Renal cortex interstitium (tissue), 11 donors: ENCODE results near the gene MAGIX. TPM values are rescaled to one million over a fixed set of nuclear protein-coding genes. Genes with fewer than 3 reads are reported as not detected.
A peak's percentile ranks its signal among the peaks of the same experiment; 100 is the strongest.

Experiments used
- DNase-seq, 11 donors: peaks; one replicate each; pipeline ENCODE4 v3.0.0-alpha.2; 2013; ENCODE audit warnings: low read depth in 9 of 11, low spot score in 4 of 11; ENCODE audit errors: extremely low read depth in 1 of 11
- polyA plus RNA-seq, 3 donors: library from polyadenylated mRNA; unstranded; fragments of 120-200 nt; gene quantifications; one replicate each; pipeline ENCODE4 v1.2.1, GENCODE V29; 2013; ENCODE audit not compliant: insufficient read length in 3 of 3

The MAGIX gene
- polyA plus RNA-seq, 3 donors: 2.7 to 6.9 (median 5.5) TPM

- DNase-seq: no peak
These were observed 35.1 kb downstream of the MAGIX start for GRCh38 chrX:49197543-49198087.

DNA sequence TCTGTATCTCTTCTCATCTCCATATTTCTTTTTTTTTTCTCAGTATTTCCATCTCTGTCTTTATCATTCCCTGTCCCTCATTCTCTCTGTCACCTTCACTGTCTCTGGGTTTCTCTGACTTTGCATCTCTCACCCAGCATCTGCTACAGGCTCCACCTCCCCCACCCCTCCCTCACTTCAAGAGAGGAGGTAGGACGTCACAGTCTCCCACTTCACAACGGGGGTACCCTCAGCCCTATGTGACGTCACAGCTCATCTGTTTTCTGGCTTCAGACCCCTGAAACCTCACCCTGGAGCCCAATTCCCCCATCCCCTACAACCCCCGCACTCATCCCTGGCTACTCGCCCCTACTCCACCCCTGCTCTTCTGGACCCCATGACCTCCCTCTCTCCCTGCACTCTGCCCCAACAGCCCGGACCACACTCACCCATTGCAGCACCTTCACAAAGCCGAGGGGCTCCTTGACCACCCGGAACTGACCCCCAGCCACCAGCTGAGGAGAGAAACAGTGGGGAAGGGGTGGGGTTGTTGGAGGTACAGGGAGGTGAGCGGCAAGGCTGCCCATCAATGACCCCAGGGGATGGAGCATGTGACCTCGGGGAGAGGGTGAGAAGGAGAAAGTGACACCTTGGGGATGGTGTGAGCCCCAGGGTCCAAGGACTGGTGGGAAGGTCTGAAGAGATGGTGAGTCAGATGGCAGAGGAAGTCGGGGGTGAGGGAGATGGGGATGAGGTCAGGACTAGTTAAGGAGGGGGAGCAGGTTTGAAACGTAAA, 36.2 kb downstream of the MAGIX start:
- DNase-seq: no peak

- no peak for DNase-seq
These were observed 36.7 kb downstream of the MAGIX start for GRCh38 chrX:49199315-49199595.

- peak in 9 of 11 donors; percentile 55 to 77 (median 71) for DNase-seq
These were observed 37.6 kb downstream of the MAGIX start, which contains the start of gene SYP for GRCh38 chrX:49199906-49200771. Gene SYP, minus strand, starts transcription at chrX:49200193. Its CDS starts 7 bp downstream, at chrX:49200186.

DNA sequence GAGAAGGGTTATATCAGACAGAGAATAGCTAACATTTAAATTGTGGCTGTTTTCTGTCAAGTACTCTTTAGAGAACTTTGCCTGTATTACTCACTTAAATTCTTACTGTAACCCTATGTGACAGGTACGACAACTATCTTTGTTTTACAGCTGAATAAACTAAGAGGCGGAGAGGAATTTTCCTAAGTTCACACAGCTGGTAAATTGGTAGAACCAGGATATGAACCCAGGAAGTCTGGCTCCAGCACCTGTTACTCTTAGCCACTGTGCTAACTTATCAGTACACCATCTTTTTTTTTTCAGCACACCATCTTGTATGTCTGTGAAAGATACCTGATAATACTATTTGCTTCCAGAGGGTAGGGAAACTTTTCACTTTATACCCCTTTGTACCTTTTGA, 39.5 kb downstream of the MAGIX start:
- DNase-seq: no peak

GRCh38 chrX:49203536-49203935, 41.0 kb downstream of the MAGIX start:
- DNase-seq: no peak

GRCh38 chrX:49204017-49204416, 41.5 kb downstream of the MAGIX start:
- DNase-seq: no peak

- no peak for DNase-seq
These were observed 42.2 kb downstream of the MAGIX start for GRCh38 chrX:49204709-49205108.

- DNase-seq: no peak
These were observed 42.9 kb downstream of the MAGIX start for GRCh38 chrX:49205443-49205842.

GRCh38 chrX:49206543-49206942, 44.0 kb downstream of the MAGIX start:
- no peak for DNase-seq

- no peak for DNase-seq
These were observed 45.8 kb downstream of the MAGIX start for GRCh38 chrX:49208399-49208798.

- no peak for DNase-seq
These were observed 47.1 kb downstream of the MAGIX start for GRCh38 chrX:49209434-49210251.

DNA sequence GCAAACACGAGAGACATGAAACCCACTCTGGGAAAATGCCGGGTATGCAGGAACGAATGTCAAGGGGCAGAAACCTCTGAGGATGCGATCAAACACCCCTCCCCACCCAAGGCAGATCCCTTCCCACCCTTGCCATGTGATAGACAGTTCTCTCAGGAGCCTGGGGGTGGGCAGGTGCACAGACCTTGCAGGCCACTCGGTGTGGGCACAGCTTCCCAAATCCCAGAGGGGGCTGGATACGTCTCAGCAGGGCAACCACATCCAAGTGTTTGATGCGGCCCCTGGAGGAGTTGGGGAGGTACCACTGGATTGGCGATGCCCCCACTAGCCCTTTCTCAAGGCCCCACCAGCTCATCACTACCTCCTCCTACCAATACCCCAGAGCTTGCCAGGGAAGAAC, 47.8 kb downstream of the MAGIX start:
- no peak for DNase-seq

- DNase-seq: no peak
These were observed 48.5 kb downstream of the MAGIX start for GRCh38 chrX:49211074-49211473.

DNA sequence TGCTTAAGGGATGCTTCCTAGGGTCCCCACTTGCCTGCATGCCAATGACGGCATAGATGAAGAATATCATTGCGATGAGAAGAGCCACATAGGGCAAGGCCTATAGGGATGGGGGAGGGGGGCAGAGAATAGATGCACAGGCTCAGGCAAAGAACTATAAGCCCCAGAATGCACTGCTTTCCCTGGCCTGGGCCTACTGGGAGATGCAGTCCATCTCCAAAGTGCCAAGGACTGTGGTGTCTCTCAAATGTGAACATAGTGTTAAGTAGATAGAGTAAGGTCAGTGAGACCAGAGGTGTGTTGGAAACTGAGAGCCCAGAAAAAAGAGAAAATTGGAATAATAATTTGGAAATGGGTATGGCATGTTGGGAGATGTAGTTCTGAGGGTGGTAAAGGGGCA, 49.7 kb downstream of the MAGIX start:
- DNase-seq: no peak

GRCh38 chrX:49212861-49213260, 50.3 kb downstream of the MAGIX start:
- no peak for DNase-seq

DNA sequence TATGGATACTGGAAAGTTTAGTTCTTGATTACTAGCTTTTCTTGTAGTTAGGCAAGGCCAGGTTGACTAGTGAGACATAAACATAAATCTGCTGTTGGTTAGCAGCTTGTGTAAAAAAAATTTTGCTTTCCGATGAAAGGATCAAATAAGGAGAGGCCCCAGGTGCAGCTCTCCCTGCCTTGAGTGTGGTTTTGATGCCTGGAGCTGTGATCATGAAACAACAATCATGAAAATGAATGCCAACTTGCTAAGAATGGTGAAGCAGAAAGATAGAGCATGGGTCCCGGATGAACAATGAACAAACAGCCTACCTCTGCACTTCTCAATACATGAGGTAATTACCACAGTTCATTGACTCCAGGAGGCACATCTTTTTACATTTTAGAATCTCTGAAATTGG, 51.9 kb downstream of the MAGIX start:
- DNase-seq: no peak

- DNase-seq: no peak
These were observed 52.5 kb downstream of the MAGIX start for GRCh38 chrX:49214996-49215526.
